Epithelial cell of prostate (primary cell): Measurements from ENCODE around the gene SOX1.

Source experiments
- DNase-seq: peaks from one replicate; pipeline ENCODE4 v3.0.0-alpha.2; 2011; ENCODE audit warnings: low read depth, low spot score
- H3K27ac ChIP-seq: fragments of 450-650 bp; 2 replicates; pipeline ENCODE4 v1.5.1; 2017; ENCODE audit warnings: mild to moderate bottlenecking

SOX1 gene

DNA sequence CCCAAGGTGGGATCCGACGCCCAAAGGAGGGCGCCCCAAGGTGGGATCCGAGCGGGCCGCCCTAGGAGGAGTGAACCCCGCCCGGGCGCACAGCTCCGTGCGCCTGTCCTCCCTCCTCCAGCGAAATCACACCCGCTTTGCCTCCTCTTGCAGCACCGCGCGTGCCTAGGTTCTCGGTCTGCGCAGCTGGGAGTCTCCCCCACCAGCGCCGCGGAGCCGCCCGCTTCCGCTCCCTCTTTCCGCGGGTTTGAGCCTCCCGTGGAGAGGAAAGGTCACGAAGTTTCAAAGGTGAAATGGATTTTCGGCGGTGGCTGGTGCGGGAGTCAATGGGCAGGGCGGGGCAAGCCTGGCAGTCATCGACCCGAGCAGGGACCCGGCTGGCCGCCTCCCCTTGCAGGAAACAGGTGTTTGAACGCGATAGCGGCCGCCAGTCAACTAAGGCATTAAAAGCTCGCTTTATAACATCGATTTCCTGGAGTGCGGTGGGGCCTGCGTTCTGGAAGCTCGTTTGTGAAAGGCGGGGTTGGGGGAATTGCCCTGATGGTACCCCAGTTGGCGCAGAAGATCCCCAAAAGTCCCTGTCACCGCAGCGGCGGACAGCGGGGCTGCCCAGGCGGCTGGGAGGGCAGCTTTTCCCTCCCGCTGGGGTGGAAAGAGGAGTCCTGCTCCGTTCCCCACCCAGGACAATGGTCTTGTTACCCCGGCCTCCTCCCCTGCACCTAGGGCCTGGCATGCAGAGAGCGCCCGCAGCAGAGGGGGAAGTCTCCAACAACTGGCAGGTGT is 9.0 kb upstream of the SOX1 start:
- DNase-seq: no peak
- H3K27ac ChIP-seq: no peak overlapping the region

DNA sequence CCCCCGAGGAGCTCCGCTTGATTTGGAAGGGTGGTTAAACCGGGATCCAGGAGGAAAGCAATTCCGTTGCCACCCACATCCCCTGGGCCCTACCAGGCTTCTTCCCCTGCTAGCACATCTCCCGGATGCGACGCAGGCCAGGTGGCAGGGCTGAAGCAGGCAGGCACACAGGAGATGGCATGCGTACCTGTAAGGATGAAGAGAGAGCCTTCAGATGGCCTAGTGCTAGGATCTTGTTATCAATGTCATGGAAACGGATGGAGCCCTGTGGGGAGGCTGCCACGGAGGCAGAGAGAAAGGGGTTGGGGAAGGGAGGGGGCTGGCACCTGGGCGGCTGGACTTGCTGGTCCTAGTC is 8.5 kb upstream of the SOX1 start:
- H3K27ac ChIP-seq: no peak overlapping the region
- no peak for DNase-seq

DNA sequence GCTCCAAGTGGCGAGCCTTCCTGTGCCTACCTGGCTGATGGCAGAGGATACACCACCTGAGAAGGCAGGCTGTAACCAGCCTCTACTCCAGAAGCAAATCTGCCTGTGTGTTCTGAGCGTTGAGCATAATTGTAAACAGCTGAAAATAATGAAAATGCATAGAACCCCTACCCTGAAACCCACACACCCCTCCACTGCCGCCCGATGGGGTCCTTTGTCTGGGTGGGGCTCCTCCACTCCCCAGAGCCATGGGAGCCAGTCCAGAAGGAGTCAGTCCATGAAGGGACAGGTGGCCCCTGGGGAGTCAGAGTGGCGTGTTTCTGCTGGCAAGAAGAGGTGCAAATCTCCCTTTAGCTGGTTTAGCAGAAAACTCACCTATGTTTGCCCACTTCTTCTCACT is 8.0 kb upstream of the SOX1 start:
- no peak for DNase-seq

DNA sequence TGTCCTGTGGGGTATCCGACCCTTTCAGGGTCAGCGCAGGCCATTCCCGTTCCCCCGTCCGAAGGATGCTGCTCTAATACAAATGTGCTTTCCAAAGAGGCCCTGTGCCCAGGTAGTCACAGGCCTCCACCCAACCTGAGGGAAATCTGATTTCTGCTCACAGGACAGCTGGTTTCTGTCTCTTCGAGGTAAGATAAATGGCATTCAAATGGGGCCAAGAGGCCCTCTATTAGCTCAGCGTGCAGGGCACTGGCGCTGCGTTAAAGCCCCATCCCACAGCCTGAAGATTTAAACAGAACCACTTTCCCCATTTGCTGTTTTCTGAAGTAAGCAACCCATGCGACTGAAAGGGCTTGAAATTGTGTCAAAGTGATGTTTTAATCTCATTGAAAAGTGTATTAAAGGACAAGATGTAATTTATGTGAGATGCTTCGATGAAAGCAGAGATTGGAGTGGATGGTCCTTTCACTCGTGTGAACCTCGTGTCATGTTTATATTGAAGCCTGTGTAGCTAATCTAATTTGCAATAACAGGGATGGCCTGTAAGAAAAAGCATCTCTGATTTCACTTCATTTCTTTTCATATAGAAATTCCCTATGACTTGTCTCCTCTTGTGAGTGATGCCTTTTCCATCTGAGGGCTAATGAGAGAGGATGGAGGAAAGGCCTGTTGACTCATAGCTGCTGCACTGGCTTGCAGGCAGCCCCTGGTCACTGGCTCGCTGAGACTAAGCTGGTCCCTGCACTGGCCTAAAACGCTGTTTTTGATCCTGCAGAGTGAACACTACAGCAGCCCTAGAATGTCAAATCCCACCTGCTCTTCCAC is 7.3 kb upstream of the SOX1 start:
- no peak overlapping the region for H3K27ac ChIP-seq
- DNase-seq: no peak

More for the DNA sequence above, 8.0 kb upstream of the SOX1 start:
- H3K27ac ChIP-seq: no peak overlapping the region

DNA sequence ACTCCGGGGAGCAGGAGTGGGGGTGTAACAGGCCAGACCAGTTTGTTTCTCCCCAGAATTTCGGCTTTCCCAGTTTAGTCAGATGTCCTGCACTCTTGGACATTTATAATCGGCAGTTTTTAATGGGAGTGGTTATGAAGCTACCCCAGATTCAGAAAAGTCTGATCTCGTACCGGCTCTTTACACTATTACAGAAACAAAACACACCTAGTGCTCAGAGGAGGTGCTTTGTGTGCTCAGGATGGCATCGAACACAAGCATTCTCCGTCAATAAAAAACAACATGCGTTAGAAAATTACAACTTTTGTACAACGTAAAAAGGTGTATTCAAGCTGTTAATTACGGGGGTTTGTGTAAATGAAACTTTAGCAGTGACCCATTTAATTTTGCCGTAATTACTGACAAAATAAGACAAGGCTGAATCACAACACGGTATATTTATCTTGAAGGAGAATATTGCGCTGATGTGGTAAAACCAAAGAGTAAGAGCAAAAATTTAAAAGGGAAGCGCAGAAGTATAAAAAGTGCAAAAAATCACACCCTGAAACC is 6.6 kb upstream of the SOX1 start:
- DNase-seq: no peak

DNA sequence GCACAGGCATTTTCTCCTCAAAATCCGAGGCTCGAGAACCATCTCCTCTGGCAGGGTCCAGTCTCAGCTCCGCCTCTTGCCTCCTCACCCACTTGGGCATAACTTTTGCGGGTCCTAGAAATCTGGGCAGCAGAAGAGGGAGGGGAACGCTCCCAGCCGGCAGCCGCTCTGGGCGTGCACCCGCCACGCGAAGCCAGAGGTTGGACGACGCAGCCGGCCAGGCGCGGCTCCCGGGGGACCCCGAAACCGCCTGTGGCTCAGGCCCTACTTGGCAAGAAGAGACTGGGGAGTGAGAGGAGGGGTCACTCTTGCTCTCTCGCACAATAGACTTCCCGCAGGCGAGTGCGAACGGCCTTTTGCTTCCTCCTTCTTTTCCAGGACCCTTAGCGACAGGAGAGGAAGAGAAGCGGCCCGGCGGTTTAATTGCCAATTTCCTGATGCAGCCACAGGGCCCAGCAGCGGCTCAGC is 6.0 kb upstream of the SOX1 start:
- DNase-seq: no peak

More for the DNA sequence above, 6.6 kb upstream of the SOX1 start:
- H3K27ac ChIP-seq: no peak overlapping the region

DNA sequence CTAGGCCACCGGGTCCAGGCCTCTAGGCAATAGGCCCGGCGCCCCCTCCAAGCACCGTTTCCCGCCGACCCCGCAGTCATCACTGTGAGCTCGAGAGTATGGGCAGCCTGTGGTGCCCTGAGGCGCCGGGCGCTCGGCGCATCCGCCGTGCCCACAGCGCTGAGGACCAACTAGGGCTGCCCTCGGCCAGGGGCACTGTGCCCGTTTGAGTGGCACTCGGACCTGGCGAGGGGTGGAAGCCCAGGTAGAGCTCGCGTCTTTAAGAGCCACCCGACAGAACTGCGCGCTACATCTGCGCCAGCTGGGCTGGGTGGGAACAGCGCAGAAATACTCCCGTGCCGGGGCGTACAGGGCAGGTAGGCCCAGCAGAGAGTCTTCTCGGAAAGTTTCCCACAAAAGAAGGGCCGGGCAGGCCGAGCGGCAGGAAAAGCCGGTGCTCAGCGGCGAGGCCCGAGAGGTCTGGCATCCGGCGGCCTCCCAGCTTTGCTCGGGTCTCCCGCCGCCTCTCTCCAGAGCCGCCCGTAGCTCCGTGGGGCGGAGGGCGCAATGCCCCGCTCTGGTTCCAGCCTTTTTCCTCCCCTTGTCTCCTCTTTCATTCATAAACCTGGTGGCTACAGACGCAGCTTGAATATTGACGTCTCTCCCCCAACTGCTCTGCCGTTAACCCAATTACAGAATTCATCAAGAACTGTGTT is 5.4 kb upstream of the SOX1 start:
- DNase-seq: no peak
- H3K27ac ChIP-seq: no peak overlapping the region

More for the DNA sequence above, 6.0 kb upstream of the SOX1 start:
- H3K27ac ChIP-seq: no peak overlapping the region

DNA sequence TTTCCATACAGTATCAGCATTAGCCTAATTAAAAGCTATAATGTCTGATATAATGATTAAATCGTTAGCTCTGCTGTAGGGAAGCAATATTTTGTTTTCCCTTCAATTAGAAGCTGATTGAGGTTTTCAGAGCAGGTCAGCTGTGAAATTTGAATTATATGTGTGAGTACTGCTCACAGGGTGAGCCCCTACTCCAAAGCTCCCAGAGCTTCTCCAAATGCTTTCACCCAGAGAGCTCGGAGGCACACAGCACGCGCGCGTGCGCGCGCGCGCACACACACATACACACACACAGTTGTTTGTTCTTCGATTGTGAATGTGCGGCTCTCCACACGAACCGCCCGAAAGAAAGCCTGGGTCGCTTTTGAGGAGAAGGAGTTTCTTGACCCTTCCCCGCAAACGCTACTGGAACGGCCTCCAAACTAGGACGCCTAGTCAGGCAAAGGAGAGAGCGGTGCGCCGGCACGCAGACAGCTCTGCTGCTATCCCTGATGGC is 4.8 kb upstream of the SOX1 start:
- DNase-seq: no peak
- H3K27ac ChIP-seq: no peak overlapping the region

DNA sequence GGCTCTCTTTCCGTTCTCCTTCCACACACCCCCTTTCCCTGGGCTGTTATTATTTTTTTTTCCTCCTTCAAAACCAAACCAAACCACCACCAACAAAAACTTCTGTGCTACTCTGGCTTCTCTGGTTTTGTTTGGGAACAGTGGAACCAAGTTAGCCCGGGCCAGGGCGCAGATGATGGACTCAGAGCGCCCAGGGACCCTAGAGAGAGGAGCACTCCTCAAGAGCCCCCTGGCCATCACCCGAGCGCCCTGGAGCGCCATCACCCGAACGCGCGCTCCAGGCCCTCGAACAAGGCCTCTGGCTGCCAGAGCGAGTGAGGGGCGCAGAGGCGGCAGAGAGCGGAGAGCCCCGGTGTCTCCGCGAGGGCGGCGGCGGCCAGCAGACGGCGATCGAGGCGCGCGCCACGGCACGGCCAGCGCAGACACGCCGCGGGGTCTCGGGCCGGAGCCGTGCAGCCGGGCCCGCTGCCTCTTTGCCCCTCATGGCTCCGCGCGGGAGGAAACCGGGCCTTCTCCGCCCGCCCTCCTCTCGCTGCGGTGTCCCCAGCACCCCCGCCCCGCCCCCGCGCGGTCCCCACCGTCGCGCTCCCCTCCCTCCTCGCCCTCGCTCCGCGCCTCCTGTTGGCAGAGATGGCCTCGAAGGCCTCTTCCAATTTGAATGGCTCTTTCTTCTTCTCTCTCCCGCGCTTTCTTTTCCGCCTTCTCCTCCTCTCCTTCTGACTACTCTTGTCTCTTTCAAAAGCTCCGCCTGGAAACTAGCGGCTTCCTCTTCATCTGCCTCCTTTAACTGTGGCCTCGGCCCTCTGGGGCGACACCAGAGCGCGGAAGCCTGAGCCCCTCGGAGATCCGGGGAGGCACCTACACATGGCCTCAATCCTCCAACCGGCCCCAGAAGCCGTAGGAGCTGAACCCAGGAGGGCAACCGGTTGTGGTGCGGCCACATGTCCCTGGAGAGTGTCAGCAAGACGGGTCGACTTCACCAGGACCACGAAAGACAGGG is 4.1 kb upstream of the SOX1 start:
- no peak overlapping the region for H3K27ac ChIP-seq
- no peak for DNase-seq

DNA sequence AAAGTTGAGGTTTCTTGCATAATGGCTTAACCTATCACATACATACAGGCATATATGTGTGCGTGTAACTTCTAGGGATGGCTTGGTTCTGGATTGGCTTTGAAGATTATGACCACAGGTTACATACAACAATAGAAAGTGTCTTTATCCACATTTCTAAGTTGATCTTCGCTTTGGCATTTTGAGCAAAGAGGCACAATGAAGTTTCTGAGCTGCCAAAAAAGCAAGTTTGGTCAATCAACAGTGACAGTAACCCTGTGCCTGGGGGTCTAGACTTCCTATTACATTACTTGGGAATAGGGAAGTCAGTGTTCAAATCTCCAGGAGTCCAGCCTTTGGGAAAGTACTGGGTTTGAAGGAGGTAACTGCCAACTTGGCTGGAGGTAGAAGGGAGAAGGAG is 3.1 kb upstream of the SOX1 start:
- DNase-seq: no peak

DNA sequence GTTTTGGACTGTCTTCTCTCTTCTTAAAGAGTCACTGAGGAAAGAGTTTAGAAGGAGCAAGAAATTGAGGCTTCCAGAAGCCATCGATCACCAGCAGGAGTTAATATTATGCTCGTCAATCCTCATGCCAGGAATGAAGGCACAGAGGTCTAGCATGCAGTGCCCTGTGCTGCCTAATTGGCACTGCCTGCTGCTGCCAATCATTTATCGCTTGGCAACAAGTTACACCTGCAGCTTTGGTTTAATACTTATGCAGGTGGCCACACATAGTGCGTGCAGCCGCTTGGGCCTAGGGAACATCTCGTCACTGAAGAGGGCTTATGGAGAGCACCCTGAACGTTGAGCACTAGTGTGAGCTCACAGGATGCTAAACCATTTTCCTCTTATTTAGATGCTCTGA is 2.7 kb upstream of the SOX1 start:
- H3K27ac ChIP-seq: no peak overlapping the region
- no peak for DNase-seq

More for the DNA sequence above, 3.1 kb upstream of the SOX1 start:
- no peak overlapping the region for H3K27ac ChIP-seq

DNA sequence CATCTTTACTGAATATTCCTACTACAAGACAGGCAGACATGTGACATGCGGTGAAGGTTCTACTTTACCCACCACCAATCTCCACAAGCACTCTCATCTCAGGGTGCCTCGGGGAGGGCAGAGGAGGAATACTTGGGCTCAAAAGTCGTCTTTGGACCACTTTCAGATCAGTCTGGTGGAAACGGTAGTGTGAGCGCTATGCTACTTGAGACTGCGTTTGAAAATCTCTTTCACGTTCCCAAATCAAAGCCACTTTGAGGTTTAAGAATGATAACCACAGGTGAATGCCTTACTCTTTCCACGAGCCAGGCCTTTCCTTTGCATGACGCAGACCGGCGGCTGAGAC is 1.5 kb upstream of the SOX1 start:
- no peak for DNase-seq

DNA sequence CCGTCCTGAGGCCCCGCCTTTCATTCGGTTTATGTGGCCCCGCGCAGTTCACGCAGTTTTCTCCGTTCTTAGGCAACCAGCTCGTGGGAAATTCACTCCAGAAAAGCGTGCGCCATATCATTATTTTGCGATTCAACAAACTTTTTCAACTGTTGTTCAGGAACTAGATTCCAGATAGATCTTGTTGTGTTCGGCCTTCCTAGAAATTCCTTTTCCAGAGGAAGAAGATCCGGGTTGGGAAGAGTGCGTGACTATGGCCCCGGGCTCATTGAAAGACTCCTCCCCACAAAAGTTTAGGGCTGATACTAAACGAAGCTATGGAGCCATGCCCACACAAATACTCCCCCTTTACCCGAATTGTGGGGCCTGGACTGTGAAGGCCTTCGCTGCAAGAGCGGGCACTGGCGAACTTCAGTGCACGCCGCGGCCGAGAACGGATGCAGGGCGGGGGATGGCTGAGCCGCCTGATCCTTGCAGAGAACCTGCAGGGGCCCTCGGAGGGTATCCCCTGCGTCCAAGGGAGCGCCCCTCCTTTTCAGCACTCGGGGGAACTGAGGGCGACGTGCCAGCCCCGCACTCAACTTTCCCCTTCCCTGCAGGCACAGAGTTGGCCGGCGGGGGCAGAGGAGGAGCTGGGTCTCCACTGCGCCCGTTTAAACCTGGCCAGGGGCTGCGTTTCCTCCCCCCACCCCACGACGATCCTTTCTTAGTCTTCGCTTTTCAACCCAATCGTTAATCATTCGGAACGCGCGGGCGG is 904 bp upstream of the SOX1 start:
- no peak overlapping the region for H3K27ac ChIP-seq
- no peak for DNase-seq

More for the DNA sequence above, 1.5 kb upstream of the SOX1 start:
- H3K27ac ChIP-seq: no peak overlapping the region

DNA sequence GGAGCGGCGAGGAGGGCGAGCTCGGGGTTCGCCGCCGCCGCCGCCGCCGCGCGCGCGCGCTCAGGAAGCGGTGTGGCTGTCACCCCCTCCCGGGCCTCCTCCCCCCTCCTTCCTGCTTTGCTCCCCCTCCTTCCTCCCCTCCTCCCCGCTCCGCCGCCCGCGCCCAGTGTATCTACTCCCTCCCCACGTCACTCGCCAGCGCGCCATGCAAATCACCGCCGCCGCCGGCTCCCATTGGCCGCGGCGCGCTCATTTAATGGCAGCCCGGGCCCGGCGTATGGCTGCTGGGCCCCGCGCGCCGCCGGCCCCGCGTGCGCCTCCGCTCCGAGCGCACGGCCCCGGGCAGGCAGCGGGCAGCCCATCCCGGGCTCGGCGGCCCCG is 335 bp upstream of the SOX1 start:
- no peak for DNase-seq
- no peak overlapping the region for H3K27ac ChIP-seq

DNA sequence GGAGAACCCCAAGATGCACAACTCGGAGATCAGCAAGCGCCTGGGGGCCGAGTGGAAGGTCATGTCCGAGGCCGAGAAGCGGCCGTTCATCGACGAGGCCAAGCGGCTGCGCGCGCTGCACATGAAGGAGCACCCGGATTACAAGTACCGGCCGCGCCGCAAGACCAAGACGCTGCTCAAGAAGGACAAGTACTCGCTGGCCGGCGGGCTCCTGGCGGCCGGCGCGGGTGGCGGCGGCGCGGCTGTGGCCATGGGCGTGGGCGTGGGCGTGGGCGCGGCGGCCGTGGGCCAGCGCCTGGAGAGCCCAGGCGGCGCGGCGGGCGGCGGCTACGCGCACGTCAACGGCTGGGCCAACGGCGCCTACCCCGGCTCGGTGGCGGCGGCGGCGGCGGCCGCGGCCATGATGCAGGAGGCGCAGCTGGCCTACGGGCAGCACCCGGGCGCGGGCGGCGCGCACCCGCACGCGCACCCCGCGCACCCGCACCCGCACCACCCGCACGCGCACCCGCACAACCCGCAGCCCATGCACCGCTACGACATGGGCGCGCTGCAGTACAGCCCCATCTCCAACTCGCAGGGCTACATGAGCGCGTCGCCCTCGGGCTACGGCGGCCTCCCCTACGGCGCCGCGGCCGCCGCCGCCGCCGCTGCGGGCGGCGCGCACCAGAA is 1.1 kb downstream of the SOX1 start:
- H3K27ac ChIP-seq: no peak overlapping the region
- no peak for DNase-seq

DNA sequence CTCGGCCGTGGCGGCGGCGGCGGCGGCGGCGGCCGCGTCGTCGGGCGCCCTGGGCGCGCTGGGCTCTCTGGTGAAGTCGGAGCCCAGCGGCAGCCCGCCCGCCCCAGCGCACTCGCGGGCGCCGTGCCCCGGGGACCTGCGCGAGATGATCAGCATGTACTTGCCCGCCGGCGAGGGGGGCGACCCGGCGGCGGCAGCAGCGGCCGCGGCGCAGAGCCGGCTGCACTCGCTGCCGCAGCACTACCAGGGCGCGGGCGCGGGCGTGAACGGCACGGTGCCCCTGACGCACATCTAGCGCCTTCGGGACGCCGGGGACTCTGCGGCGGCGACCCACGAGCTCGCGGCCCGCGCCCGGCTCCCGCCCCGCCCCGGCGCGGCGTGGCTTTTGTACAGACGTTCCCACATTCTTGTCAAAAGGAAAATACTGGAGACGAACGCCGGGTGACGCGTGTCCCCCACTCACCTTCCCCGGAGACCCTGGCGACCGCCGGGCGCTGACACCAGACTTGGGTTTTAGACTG is 1.7 kb downstream of the SOX1 start:
- no peak for DNase-seq
- H3K27ac ChIP-seq: no peak overlapping the region

DNA sequence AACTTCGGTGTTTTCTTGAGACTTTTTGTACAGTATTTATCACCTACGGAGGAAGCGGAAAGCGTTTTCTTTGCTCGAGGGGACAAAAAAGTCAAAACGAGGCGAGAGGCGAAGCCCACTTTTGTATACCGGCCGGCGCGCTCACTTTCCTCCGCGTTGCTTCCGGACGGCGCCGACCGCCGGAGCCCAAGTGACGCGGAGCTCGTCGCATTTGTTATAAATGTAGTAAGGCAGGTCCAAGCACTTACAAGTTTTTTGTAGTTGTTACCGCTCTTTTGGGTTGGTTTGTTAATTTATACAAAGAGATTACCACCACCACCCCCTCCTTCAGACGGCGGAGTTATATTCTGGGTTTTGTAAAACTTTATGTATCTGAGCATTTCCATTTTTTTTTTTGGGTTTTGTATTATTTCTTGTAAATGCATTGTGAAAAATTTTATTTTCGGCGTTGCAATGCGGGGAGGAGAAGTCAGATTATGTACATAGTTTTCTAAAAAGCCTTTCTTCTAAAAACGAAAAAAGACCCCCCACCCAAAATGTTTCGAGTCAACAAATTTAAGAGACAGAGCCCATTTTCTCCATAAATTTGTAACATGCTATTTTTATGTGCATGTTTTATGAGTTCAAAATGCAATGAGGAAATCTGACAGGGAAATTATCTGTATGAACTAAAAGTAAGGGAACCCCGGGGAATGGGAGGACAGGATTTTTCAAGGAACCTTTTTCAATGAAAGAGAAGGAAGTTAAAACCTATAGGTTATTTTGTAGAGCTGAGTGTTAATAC is 2.3 kb downstream of the SOX1 start:
- no peak overlapping the region for H3K27ac ChIP-seq
- no peak for DNase-seq
